Astrocyte (in vitro differentiated cells and primary cell): Measurements from ENCODE around the gene THOP1.
"Not testable (repeated sequence)": the region's sequence is repeated elsewhere in the genome, so short reads cannot be mapped to it uniquely, and the experiment has no call there.

Experiments used
- CTCF ChIP-seq: IDR thresholded peaks from 2 replicates; pipeline ENCODE4 v1.5.1; 2011; ENCODE audit warnings: low read depth, mild to moderate bottlenecking, inconsistent platforms, low read length, moderate library complexity; ENCODE audit not compliant: insufficient read depth
- EZH2 ChIP-seq: IDR thresholded peaks from 2 replicates; pipeline ENCODE4 v1.6.1; 2012; ENCODE audit warnings: mild to moderate bottlenecking, low read length, inconsistent platforms; ENCODE audit not compliant: insufficient read depth

DNA sequence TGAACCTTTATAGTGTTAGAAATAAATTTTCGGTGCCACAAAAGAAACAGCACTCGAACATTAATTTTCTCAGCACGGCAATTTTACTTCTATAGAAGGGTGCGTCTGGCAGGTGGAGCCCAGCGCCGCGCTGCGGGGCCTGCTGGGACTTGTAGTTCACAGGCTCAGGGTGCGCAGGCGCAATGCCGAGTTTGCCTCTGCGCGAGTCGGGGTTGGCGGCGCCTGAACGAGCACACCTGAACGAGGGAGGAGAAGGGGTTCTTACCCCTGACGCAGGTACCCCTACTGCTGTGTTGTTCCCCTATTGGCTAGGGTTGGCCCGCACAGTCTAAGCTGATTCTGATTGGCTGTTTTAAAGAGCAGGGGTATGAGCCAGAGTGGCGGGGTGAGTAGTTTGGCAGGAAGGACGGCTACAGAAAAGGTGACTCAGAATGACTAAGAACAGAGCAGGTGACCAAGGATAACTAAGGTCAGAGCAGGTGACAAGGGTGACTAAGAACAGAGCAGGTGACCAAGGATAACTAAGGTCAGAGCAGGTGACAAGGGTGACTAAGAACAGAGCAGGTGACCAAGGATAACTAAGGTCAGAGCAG, 32.0 kb downstream of the THOP1 start:
- not testable (repeated sequence) for TF ChIP-seq CTCF, EZH2
